Germinal center (tissue), 1 donor: ENCODE results near the gene NDUFB6.
"Not testable (repeated sequence)": the region's sequence is repeated elsewhere in the genome, so short reads cannot be mapped to it uniquely, and the experiment has no call there.

ENCODE experiments used
- DNase-seq: peaks from one replicate; pipeline ENCODE4 v3.0.0; 2012; ENCODE audit warnings: mixed read lengths, low spot score

Gene NDUFB6

DNA sequence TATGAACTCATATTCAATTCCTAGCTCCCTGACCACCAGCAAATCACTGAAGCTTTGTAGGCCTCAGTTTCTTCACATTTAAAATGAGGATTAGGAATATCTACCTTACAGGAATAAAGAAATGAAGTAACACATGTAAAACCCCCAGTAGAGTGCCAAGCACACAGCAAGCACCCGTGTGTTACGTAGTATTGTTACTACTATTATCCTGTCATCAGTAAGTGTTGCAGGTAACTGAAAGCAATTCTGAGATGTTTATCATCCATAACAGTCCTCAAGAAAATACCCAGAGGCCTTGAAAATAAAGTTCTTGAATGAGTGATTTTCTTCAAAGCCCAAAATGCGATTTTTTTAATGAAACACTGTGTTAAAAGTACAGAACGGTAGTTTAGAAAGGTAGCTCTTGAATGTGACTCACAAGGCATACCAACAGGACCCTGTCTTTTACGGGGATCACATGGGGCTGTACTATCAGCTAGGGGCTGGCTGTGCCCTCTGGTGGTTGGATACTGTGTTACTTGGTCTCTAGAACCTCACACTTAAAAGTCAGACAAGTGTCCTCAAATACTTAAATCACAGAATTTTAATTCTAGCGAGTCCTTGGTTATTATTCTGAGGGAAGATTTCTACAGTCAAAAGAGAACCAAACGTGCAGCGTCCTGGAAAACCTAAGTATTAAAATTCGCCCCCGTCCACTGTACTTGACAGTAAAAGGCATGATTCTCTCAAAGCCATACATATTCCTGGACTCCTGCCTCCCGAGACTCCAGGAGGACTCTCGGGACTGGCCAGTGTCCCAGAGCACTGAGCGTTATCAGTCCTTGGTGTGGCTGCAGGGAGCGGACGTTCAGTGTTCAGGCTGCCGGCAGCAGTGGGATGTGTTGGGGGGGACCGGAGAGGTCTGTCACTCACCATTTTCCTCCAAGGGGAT lies 725 bp downstream of the NDUFB6 start:
- peak; percentile 86 for DNase-seq

DNA sequence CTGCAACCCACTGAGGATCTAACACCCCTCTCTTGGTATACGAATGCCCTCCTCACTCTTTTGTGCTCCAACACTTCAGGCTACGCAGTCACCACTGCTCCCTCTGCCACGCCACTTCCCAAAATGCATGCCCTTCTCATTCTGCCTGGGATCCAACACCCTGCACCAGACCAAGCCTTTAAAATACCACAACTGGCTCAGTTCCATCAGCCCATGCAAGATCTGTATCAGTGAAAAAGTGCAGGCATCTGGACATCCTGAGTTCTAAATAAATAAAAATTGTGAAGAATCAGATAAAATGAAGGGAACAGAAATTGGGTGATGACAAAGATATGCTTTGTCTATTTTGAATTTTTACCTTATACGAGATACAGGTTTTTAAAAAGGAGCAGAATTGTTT lies 2.7 kb downstream of the NDUFB6 start:
- no peak for DNase-seq

DNA sequence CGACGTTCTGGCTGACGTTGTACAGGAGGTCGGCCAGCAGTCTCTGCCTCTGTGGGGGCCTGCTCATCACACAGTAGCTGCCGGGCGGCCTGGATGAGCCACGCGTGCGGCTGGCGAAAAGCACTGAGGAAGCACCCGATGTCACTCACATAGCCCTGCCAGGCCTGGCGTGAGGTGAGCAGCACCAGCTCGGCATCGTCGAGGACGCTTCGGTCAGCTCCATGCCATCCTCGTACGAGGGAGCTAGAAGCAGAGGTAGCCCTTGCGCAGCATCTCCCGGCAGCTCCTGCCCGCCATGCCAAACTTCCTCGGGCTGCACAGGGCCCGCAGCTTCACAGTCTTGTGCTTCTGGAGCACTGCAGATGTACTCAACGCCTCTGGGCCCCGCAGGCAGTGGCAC lies 6.2 kb downstream of the NDUFB6 start:
- DNase-seq: no peak

DNA sequence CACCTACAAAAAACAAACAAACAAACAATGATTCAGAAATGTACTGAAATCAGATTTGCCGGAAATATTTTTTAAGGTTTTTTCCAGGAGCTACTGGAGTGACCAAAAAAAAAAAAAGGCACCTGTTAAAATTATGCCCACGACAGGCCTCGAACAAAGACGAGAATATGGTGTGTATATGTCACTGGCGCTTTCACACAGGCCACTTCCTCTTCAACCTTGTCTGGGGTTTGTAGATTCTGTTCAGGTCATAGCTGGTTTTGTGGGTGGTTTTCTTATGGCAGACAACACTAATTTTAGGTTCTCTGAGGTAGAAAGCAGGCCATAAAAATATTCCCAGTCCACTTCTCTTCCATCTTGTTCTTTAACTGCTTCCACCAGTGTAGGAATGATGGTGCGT lies 7.0 kb downstream of the NDUFB6 start:
- no peak for DNase-seq

DNA sequence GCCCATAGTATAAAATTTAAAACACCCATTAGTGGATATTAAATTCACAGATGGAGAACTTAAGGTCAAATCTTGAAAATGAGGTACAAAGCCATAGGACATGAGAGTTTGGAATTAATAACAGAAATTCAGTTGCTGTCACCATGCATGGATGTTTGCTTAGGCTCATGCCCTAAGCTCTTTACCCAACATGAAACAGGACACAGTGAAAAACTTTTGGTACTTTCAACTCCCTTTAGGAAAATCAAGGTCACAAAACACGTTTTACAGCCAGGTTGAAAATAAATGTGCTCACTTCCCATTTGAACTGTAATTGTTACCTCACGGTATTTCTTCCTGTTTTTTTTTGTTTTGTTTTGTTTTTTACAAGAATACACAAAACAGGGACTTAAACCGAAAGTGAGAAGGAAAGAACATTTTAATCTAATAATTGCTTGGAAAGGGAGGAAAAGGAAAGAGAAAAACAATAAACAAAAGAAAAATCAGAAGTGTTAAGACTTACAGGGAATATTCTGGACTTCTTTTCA lies 14.5 kb downstream of the NDUFB6 start:
- DNase-seq: peak; percentile 11

DNA sequence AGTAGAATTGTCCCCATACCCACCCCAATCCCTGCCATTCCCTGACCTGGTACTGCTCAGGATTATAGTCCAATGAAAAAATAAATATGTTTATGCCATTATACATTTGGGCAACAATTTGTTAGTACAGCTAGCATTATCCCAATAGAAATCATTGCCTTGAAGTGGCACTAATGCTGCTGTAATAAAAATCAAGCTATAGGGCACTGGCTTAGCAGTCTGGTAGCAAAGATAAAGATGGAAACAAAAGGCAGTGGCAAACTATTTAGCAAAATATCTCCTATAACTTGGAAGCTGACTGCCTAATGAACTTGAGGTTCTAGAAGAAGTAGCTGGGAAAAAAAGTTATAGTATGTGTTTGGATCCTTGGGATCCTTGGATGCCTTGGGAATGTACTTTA lies 18.4 kb downstream of the NDUFB6 start:
- no peak for DNase-seq

DNA sequence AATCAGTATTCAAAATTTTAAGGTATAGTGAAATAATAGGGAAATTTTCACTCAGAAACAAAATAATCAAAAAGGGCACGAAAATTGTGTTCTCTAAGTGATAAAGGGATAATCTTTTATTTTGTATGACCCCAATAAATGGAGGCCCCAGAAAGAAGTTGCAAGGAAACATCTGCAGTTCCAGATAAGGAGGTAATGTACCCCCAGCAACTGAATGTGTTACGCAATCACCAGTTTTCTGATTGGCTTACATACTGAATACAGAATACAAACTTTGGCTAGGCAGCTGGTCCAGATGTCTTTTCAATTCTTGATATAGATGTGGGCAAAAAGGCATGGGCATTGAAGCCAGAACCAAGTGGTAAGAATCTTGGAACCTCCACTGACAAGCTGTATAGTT lies 18.9 kb downstream of the NDUFB6 start:
- DNase-seq: no peak

DNA sequence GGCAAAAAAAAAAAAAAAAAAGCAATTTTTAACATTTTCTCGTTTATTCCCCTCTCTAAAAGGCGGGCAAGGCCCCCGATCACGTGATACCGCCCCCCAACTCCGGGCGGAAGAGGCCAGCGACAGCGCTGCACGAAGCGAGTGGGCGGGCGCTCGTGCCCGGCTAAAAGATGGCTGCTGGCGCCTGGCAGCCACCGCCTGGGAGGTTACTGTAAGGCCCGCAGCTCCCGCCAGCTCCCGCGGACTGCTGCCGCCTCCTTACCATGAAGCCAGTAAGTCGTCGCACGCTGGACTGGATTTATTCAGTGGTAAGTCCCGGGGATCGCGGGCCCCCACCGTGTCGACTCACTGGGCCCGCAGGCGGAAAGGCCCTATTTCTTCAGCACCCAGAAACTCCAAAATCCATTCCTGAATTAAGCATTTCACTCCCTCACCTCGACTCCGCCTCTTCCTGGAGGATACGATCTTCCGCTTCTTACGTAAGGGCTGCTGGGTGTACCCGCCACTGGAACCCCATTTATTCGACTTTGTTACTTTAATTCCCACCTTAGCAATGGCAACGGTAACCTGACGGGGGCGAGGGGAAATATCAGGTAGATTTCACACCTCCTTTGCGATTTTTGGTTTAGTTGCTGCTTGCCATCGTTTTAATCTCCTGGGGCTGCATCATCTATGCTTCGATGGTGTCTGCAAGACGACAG lies 20.6 kb downstream of the NDUFB6 start, which contains the start of the genes SMIM27 and TOPORS:
Gene SMIM27 (plus strand): TSS at position 156 of the 701 bp plus-strand sequence. CDS start 108 bp downstream, at position 264.
Gene TOPORS (minus strand): TSS at position 415 of the 701 bp plus-strand sequence. CDS start 150 bp downstream, at position 265.
- DNase-seq: peak; percentile 92

DNA sequence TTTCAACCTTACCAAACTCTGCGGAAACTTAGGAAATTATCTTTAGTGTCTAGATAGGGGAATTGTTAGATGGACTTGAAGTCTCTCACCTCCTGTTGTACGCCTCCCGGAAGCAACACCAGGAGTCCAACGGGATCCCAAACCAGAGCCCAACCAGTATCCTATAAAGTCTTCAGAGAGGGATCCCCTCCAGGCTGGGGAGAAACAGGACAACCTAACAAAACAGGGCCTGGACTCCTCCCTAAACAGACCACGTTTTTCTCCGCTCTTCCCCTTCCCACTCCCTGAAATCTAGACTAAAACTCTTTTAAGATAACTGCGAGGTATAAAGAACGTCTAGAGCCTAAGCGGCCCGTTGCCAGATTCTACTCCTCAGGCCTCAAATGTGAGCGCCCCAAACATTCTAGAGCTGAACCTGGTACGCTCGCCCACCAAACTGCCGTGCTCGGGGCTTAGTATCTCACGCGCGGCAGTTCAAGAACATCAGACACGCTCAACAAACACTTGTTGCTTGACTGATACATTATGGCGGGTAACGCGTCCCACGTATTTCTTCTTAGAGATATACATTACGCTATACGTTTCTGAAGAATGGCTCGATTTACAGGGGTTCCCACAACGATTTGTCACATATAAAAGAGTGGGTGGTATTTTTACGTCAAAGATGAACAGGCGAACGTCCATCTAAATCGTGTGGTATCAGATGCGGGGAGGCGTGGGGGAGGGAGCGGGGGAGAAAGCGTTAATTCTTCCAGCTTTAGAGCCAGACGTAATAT lies 21.5 kb downstream of the NDUFB6 start:
- DNase-seq: peak; percentile 44

DNA sequence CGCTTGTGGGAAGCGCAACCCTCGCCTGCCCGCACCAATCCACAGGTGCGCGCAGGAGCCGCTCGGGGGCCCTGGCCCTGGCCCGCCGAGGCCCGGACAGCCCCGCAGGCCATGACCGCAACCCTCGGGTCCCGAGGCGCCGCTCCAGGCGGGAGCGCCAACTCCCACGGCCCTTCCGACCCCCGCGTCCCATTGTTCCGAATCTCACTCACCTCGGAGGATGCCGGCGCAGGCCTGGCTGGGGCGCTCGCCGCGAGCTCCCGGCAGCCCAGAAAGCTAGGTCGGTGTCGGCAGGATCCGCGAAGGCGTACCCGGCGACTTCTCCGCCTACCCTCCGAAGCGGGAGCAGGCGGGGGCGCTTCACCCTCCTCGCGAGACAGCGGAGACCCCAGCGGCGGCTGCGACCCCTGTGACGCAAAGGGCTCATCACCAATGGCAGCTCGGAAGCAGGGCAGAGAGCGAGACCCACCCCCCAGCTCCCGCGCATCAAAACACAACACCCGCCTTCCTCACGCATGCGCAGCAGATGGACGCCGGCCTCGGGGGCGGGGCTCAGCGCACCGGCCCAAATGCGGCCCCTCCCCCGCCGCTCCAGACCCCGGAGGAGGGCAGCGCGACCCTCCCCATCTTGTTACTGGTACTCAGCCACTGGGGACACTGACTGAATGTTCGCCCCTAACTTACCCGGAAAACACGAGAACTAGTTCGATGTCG lies 22.2 kb downstream of the NDUFB6 start:
- peak; percentile 97 for DNase-seq

DNA sequence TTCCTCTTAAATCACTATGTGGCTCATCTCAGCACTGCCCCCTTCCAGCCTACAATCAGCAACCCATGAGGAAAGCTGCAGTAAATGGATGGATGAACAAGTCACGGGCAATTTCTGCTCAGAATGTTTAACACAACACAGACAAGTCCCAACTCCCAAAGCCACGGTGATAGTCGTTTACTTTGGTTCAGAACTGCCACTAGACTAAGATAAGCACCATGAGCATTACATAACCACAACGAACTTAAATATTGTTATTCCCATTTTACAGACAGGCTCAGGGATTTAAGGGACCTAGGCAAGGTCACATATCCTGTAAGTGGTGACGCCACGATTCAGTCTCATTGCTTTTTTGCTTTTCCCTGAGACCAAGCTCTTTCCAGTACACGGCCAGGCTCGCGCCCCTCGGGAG lies 22.8 kb downstream of the NDUFB6 start:
- no peak for DNase-seq

DNA sequence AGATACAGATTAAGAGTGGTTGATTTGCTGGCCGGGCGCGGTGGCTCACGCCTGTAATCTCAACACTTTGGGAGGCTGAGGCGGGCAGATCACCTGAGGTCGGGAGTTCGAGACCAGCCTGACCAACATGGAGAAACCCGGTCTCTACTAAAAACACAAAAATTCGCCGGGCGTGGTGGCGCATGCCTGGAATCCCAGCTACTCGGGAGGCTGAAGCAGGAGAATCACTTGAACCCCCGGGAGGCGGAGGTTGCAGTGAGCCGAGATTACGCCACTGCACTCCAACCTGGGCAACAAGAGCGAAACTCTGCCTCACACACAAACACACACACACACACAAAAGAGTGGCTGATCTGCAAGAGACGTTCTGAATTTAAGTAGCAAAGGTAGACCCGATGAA lies 24.7 kb downstream of the NDUFB6 start:
- DNase-seq: not testable (repeated sequence)

DNA sequence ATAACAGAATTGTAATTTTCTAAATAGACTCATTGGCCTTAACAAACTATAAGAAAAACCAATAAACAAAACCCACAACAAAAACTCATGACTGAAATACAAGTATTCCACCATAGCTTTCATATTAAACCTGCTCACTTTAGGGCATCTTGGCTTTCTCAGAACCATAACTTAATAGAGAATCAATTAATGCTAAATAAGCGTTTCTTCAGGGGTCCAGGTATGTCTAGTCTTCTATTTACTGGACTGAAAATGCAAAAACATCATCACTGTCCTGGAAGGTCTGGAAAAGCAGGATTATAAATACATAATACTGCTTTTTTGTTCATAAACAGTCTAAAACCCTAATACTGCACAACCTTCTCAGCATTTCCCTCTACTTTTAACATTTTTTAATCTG lies 27.1 kb downstream of the NDUFB6 start:
- DNase-seq: no peak

DNA sequence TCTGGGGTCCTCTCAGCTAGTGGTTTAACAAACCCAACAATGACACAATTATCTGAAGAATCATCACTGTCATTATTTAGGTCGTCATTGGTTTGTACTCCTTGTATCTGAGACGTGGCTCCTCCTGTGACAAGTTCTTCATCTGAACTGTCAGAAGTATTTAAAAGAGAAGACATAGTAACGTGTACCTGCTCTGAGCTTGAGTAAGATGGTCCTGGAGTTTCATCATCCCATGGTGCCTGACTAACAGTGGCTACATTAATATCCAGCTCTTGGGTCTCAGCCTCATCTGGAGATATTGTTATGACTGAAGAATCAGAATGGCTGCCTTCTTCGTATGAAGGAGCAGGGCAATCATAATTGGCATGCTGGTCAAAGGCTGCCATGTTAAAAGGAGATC lies 29.9 kb downstream of the NDUFB6 start:
- DNase-seq: no peak

DNA sequence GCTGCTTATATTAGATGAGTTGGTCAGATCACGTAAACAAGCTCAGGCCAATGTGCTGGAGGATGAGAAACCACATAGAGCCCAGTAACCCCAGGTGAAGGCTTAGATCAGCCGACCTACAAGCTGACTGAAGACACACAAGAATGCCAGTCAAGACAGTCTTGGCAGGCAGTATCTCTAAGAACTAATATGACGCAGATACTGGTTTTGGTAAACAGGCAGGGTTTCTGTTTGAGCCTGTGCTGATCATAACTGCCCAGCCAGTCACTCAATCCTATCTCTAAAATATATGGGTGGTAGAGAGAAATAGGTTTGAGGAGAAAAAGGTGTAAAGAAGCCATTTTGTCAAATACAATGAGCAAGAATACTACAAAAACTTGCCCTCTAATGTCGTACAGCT lies 39.1 kb downstream of the NDUFB6 start:
- DNase-seq: no peak

DNA sequence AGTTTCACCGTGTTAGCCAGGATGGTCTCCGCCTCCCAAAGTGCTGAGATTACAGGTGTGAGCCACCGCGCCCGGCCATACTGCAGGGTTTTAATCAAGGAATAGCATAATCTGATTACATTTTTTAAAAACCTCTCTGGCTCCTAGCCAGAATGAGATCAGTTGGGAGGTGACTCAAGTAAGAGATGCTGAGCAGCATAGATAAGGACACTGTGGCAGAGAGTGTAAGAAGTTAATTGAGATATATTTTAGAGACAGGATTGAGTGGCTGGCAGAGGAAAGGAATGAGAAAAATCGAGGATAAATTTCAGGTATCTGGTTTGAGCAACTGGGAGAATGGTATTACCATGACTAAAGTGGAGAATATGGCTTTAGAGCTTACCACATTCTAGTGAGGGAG lies 39.6 kb downstream of the NDUFB6 start:
- DNase-seq: no peak

DNA sequence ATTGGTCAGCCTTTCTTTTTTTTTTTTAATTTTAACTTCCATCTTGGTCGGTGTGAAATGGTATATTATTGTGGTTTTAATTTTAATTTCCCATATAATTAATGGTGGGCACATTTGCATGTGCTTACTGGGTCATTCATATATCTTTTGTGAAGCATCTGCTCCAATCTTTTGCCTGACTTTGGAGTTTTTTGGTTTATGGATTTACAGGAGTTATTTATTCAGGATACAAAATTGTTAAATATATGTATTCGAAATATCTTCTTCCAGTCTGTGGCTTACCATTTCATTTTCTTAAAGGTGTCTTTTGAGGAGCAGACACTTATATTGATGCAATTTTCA lies 46.3 kb downstream of the NDUFB6 start:
- no peak for DNase-seq

DNA sequence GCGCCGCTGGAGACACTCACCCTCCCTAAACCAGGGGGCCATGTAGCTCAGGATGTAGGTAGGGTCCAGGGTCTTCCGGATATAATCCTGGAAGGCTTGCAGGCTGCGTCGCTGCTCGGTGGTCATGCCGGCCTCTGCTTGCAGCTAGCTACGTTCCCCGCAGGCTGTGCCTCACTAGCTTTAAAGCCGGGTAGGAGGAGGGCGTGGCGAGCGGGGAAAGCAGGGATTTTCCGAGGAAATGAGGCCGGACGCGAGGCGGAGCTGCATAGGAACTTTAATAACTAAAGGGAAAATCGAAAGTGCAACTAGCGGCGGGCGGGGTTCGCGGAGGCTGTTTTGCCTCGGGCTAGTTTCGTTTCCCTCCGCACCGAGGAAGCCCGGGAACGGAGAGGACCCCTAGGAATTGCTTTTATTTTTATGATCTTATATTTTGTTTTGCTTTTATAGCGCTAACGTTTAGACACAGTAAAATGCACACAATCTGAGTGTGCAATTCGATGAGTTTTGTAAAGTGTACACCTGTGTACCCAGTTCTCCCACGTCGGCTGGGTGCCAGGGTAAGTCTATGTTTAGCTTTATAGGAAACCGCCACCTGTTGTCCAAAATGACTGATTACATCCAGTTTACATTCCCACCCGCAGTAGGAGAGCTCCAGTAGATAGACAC lies 46.8 kb downstream of the NDUFB6 start, which contains the start of gene RIGI:
Gene RIGI (minus strand): TSS at position 156 of the 666 bp plus-strand sequence. CDS start 30 bp downstream, at position 126.
- DNase-seq: peak; percentile 58

DNA sequence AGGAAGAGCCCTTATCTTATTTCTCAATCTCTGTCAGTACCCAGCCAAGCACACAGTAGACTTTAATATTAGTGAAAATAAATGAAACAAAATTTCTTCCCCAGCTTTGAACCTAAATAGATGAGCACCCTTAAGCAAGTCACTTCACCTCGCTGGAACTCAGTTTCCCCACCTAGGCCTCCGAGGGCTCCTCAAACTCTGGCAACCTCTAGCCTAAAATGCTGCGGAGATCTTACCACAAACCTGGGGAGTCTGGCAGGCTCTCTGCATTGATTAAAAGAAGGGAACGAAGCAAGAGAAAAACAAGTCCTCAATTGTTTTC lies 47.3 kb downstream of the NDUFB6 start:
- DNase-seq: no peak

DNA sequence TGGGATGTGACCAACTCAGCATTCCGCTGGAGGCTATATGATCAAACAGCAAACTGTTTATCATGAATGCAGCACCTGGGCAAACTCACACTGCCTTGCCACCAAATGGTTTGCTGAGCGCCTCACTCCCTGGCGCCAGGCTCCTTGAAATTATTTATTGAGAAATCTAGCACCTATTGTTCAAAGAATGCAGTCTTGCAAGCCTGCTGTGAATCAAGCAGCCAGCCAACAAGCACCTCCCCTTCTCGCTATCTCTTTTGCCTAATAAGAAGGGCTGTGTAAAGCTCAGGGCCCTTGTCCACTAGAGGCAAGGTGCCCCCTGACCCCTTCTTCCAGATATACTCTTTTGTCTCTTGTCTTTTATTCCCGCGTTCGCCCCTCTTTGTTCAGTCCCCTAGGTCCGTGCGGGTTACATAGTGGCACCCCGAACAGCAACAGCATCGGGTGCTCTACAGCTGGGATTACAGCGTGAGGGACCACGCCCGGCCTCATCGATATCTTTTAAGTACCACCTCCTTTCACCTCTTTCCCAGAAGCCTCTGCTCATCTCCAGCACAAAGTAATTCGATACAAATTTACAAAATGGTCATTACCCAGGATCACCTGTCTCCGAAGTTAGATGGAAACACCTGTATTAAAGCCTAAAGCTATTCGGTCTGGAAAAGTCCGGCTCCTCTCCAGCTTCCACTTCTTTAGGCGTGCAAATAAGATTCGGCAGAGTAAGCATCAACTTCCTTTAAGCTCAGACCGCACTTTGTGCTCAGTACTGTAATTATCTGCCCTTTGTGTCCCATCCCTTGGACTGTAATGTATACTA lies 47.9 kb downstream of the NDUFB6 start:
- DNase-seq: no peak
